HL-60 (cell line): ENCODE results near the gene NPAS1.

Source experiments
- CTCF ChIP-seq: IDR thresholded peaks from one replicate; pipeline ENCODE4 v1.5.1; 2011; ENCODE audit warnings: low read length, control low read depth, inconsistent platforms; ENCODE audit not compliant: insufficient read depth
- GABPA ChIP-seq: IDR thresholded peaks from 2 replicates; pipeline ENCODE4 v1.6.1; 2012; ENCODE audit warnings: low read depth
- POLR2AphosphoS5 ChIP-seq: IDR thresholded peaks from 2 replicates; pipeline ENCODE4 v1.6.1; 2012; ENCODE audit warnings: low read depth
- SPI1 ChIP-seq: IDR thresholded peaks from 2 replicates; pipeline ENCODE4 v1.6.1; 2012; ENCODE audit warnings: low read depth, mild to moderate bottlenecking, borderline replicate concordance
- TF ChIP-seq, protein P1 (sequence below): IDR thresholded peaks from 2 replicates; pipeline ENCODE4 v1.6.1; 2012; ENCODE audit warnings: low read depth; ENCODE audit not compliant: insufficient replicate concordance

GRCh38 chr19:46998445-46999125 is 21.1 kb upstream of the NPAS1 start:
- TF ChIP-seq CTCF = no peak
- no peak for TF ChIP-seq POLR2AphosphoS5
- TF ChIP-seq, protein P1, sequence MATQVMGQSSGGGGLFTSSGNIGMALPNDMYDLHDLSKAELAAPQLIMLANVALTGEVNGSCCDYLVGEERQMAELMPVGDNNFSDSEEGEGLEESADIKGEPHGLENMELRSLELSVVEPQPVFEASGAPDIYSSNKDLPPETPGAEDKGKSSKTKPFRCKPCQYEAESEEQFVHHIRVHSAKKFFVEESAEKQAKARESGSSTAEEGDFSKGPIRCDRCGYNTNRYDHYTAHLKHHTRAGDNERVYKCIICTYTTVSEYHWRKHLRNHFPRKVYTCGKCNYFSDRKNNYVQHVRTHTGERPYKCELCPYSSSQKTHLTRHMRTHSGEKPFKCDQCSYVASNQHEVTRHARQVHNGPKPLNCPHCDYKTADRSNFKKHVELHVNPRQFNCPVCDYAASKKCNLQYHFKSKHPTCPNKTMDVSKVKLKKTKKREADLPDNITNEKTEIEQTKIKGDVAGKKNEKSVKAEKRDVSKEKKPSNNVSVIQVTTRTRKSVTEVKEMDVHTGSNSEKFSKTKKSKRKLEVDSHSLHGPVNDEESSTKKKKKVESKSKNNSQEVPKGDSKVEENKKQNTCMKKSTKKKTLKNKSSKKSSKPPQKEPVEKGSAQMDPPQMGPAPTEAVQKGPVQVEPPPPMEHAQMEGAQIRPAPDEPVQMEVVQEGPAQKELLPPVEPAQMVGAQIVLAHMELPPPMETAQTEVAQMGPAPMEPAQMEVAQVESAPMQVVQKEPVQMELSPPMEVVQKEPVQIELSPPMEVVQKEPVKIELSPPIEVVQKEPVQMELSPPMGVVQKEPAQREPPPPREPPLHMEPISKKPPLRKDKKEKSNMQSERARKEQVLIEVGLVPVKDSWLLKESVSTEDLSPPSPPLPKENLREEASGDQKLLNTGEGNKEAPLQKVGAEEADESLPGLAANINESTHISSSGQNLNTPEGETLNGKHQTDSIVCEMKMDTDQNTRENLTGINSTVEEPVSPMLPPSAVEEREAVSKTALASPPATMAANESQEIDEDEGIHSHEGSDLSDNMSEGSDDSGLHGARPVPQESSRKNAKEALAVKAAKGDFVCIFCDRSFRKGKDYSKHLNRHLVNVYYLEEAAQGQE = no peak
- no peak for TF ChIP-seq SPI1
- no peak for TF ChIP-seq GABPA
